ENCODE data around the gene MED8.
"Not testable (repeated sequence)": the region's sequence is repeated elsewhere in the genome, so short reads cannot be mapped to it uniquely, and the experiment has no call there.

The MED8 gene

GRCh38 chr1:43382027-43382779 lies 7.4 kb downstream of the MED8 start:
- DNase-seq: no peak

- peak; percentile 26 for DNase-seq
Observed at GRCh38 chr1:43381612-43382011, 8.0 kb downstream of the MED8 start.

- DNase-seq: no peak
Observed at GRCh38 chr1:43379476-43379875, 10.1 kb downstream of the MED8 start.

GRCh38 chr1:43377831-43378230 lies 11.8 kb downstream of the MED8 start:
- DNase-seq: no peak

- no peak for DNase-seq
Observed at GRCh38 chr1:43376723-43377235, 12.8 kb downstream of the MED8 start.

- no peak for DNase-seq
Observed at GRCh38 chr1:43373066-43373940, 16.3 kb downstream of the MED8 start.

GRCh38 chr1:43372172-43372571 lies 17.4 kb downstream of the MED8 start:
- no peak for DNase-seq

GRCh38 chr1:43370564-43370963 lies 19.0 kb downstream of the MED8 start:
- DNase-seq: no peak

GRCh38 chr1:43369779-43370178 lies 19.8 kb downstream of the MED8 start:
- DNase-seq: not testable (repeated sequence)

- no peak for DNase-seq
Observed at GRCh38 chr1:43368646-43369020, 21.0 kb downstream of the MED8 start.

GRCh38 chr1:43367904-43368645 lies 21.5 kb downstream of the MED8 start, which contains the start of gene ELOVL1:
TSS of gene ELOVL1 (minus strand) at chr1:43368011. CDS start at chr1:43365609, 2,402 bp downstream.
- DNase-seq: peak; percentile 88

GRCh38 chr1:43367026-43367903 lies 22.3 kb downstream of the MED8 start:
- peak; percentile 20 for DNase-seq

GRCh38 chr1:43366601-43367025 lies 23.0 kb downstream of the MED8 start:
- no peak for DNase-seq

- DNase-seq: no peak
Observed at GRCh38 chr1:43366179-43366578, 23.4 kb downstream of the MED8 start.

GRCh38 chr1:43365678-43366077 lies 23.9 kb downstream of the MED8 start:
- DNase-seq: no peak

GRCh38 chr1:43363935-43364525 lies 25.6 kb downstream of the MED8 start:
- DNase-seq: no peak

- DNase-seq: no peak
Observed at GRCh38 chr1:43363283-43363934, 26.2 kb downstream of the MED8 start.

GRCh38 chr1:43360616-43361015 lies 29.0 kb downstream of the MED8 start:
- no peak for DNase-seq

- DNase-seq: no peak
Observed at GRCh38 chr1:43359696-43360095, 29.9 kb downstream of the MED8 start.

- DNase-seq: peak; percentile 94
Observed at GRCh38 chr1:43358746-43359693, 30.6 kb downstream of the MED8 start, which contains the start of gene CDC20. TSS of gene CDC20 (plus strand) at chr1:43358981. CDS start at chr1:43359216, 235 bp downstream.
